K562 (cell line): ENCODE measurements around the gene GJA10. TPM values are rescaled to one million over a fixed set of nuclear protein-coding genes. Genes with fewer than 3 reads are reported as not detected.

Source experiments
- AFF1 ChIP-seq, 2 experiments: fragments of 450-650 bp; IDR thresholded peaks; 2 replicates each; pipeline ENCODE4 v1.6.1; 2018; ENCODE audit warnings: mild to moderate bottlenecking in 2 of 2, low read depth in 1 of 2; ENCODE audit not compliant: partially characterized antibody in 2 of 2
- AFF4 ChIP-seq: sonication (generic); formaldehyde crosslinking; IDR thresholded peaks from 2 replicates; pipeline ENCODE4 v1.8.0; 2023; ENCODE audit warnings: mild to moderate bottlenecking, missing genetic modification reagents
- CBX5 ChIP-seq: IDR thresholded peaks from 2 replicates; pipeline ENCODE4 v1.6.1; 2014; ENCODE audit warnings: low read depth, borderline replicate concordance
- DEAF1 ChIP-seq: fragments of 450-650 bp; formaldehyde crosslinking; IDR thresholded peaks from 2 replicates; pipeline ENCODE4 v1.4.0; 2020; ENCODE audit warnings: mild to moderate bottlenecking, moderate library complexity
- EP300 ChIP-seq: IDR thresholded peaks from 2 replicates; pipeline ENCODE4 v1.6.1; 2012; ENCODE audit warnings: low read length, improper control_type of control experiment
- FOXK2 ChIP-seq, 2 experiments: fragments of 450-650 bp; IDR thresholded peaks in 1 of 2; conservative IDR thresholded peaks in 1 of 2; 2 replicates each; pipeline ENCODE4 v1.6.1; 2016; ENCODE audit warnings: low read depth in 2 of 2, mild to moderate bottlenecking in 1 of 2
- HNRNPH1 ChIP-seq: fragments of 200-400 bp; formaldehyde crosslinking; optimal IDR thresholded peaks from 2 replicates; pipeline ENCODE3; 2017; ENCODE audit warnings: low read depth, mild to moderate bottlenecking, low read length, moderate library complexity
- JUNB ChIP-seq: fragments of 450-650 bp; formaldehyde crosslinking; conservative IDR thresholded peaks from 2 replicates; pipeline ENCODE4 v1.4.0; 2020; ENCODE audit warnings: mild to moderate bottlenecking
- JUND ChIP-seq, 2 experiments: IDR thresholded peaks; 2 replicates in 1 of 2; 3 replicates in 1 of 2; pipeline ENCODE4 v1.6.1; 2011; ENCODE audit warnings: borderline replicate concordance in 2 of 2, low read depth in 2 of 2, low read length in 2 of 2, improper control_type of control experiment in 1 of 2, missing biosample characterization in 1 of 2, missing genetic modification characterization in 1 of 2, missing genetic modification reagents in 1 of 2
- MAZ ChIP-seq, 2 experiments: fragments of 450-650 bp in 1 of 2; sonication (generic) in 1 of 2; formaldehyde crosslinking; IDR thresholded peaks in 1 of 2; conservative IDR thresholded peaks in 1 of 2; 2 replicates each; pipeline versions ENCODE4 v1.4.0 to v1.5.0; 2020; ENCODE audit warnings: mild to moderate bottlenecking in 1 of 2, missing genetic modification reagents in 1 of 2
- SETDB1 ChIP-seq: IDR thresholded peaks from one replicate; pipeline ENCODE4 v1.6.1; 2012; ENCODE audit warnings: low read length, control low read depth, inconsistent platforms
- SMARCB1 ChIP-seq: IDR thresholded peaks from 2 replicates; pipeline ENCODE4 v1.6.1; 2011; ENCODE audit warnings: improper control_type of control experiment, low read depth; ENCODE audit not compliant: insufficient read length
- VEZF1 ChIP-seq: fragments of 200-800 bp; sonication (Bioruptor generic); IDR thresholded peaks from 2 replicates; pipeline ENCODE4 v1.6.1; 2017; ENCODE audit warnings: missing genetic modification characterization, missing compliant biosample characterization
- XRCC3 ChIP-seq: fragments of 450-650 bp; IDR thresholded peaks from 2 replicates; pipeline ENCODE4 v1.6.1; 2017; ENCODE audit warnings: mild to moderate bottlenecking, moderate library complexity
- polyA plus RNA-seq, 8 experiments: library from polyadenylated mRNA; depleted of rRNA in 4 of 8; stranded (reverse) in 5 of 8; unstranded in 3 of 8; fragments of >200 nt; fragmentation: Nextera tagmentation in 2 of 8; fragmentation: Illumina TruSeq in 1 of 8; extraction: Ambion mirVana in 2 of 8; extraction: Trizol in 1 of 8; gene quantifications; 2 replicates each; pipeline versions ENCODE4 v1.2.1 to v1.2.3, GENCODE V29; 2011 to 2014; ENCODE audit warnings: inconsistent platforms in 1 of 8, missing spikeins in 1 of 8
- total RNA-seq, 7 experiments: library from RNA; depleted of rRNA in 6 of 7; stranded (reverse); fragments of >200 nt in 6 of 7; fragmentation: Illumina TruSeq in 2 of 7; extraction: Trizol in 2 of 7; gene quantifications; 2 replicates each; pipeline versions ENCODE4 v1.2.1 to v1.2.3, GENCODE V29; 2011 to 2021; ENCODE audit warnings: low replicate concordance in 1 of 7

GJA10 gene
- total and polyA plus RNA-seq, 9 of the 15 experiments (the other 6 are each of a cell fraction or from before 2014, with no cell fraction given) = not detected

- TF ChIP-seq DEAF1 (CRISPR knock-in tag) (no peak), CBX5 (no peak), EP300 (no peak), AFF1 (IDR thresholded peaks at IDR 0.05; ENCODE audit: low read depth in 1 of 2, partially characterized antibody in 2 of 2) (peak in 1 of 2 experiments; percentile 94), FOXK2 (conservative IDR thresholded peaks at IDR 0.05 in 1 of 2, IDR thresholded peaks at IDR 0.05 in 1 of 2; ENCODE audit: low read depth in 2 of 2) (no peak), JUNB (no peak), JUND (IDR thresholded peaks at IDR 0.05; ENCODE audit: borderline replicate concordance, low read depth, low read length) (no peak), JUND (tag; IDR thresholded peaks at IDR 0.05; ENCODE audit: borderline replicate concordance, low read depth, low read length) (no peak), SMARCB1 (no peak), XRCC3 (no peak), SETDB1 (no peak), HNRNPH1 (no peak), MAZ (CRISPR knock-in tag; conservative IDR thresholded peaks at IDR 0.05 in 1 of 2, IDR thresholded peaks at IDR 0.05 in 1 of 2) (peak in 1 of 2 experiments; percentile 72; a peak in 2 of 4 replicates), VEZF1 (no peak), AFF4 (CRISPR knock-in tag) (no peak)
- TF ChIP-seq, all 486 proteins: peak for 34
Measured at GRCh38 chr6:89895276-89895874, 1.1 kb downstream of the GJA10 start (continued).
